ENCODE data around the gene TRIM9.

TRIM9 gene

DNA sequence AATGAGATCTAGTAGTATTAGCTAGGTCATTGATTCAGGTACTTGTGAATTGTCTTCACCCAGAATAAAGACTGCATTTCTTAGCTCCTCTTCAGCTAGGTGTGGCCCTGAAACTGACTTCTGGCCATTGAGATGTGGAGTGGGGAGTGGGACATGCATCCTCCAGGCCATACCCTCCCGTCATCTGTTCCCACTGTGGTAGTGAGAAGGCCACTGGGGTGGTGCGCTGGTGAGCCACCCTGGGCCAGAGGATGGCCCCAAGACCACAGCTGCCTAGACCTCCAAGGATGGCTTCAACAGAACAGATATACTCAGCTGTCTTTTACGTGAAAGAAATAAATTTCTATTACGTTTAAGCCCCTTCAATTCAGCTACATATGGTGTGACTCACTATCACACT lies 36.5 kb downstream of the TRIM9 start:
- DNase-seq (ENCODE audit: low read depth), result no peak

GRCh38 chr14:51056421-51056820 lies 38.5 kb downstream of the TRIM9 start:
- no peak for DNase-seq (ENCODE audit: low read depth)

- no peak for DNase-seq (ENCODE audit: low read depth)
Measured at GRCh38 chr14:51053157-51053556, 41.7 kb downstream of the TRIM9 start.

- DNase-seq (ENCODE audit: low read depth), result no peak
Measured at GRCh38 chr14:51044961-51045360, 49.9 kb downstream of the TRIM9 start.

GRCh38 chr14:51041883-51042282 lies 53.0 kb downstream of the TRIM9 start:
- DNase-seq (ENCODE audit: low read depth), result no peak

- DNase-seq (ENCODE audit: low read depth), result no peak
Measured at GRCh38 chr14:51041108-51041531, 53.8 kb downstream of the TRIM9 start.

- DNase-seq (ENCODE audit: low read depth), result no peak
Measured at GRCh38 chr14:51039252-51039651, 55.7 kb downstream of the TRIM9 start.

DNA sequence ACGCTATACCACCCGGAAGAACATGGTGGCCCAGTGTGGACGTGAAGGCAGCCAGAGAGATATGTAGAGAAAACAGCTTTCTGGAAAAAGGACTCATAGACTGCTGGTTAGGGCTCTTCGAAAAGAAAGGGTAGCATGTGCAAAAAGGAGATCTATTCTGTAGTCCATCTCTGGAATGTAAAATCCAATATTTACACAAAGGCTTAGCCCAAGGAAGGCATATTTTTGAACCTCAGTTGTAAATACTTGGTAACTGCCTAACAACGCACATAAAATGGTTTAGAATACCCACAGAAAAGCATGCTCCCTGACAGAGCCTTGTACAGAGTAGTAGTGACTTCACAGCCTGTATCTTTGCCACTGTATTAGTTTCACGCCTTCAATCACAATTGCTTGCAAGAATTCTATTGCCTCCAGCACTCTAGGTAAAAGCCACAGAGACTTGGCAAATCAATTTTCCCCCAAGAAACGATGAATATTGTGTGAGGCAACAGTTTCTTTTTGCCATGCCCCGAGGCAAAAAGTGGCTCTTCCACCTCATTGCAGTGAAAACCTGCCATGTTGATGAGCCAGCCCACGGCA lies 59.2 kb downstream of the TRIM9 start:
- no peak for DNase-seq (ENCODE audit: low read depth)

- DNase-seq (ENCODE audit: low read depth), result no peak
Measured at GRCh38 chr14:51028851-51029754, 65.8 kb downstream of the TRIM9 start.

DNA sequence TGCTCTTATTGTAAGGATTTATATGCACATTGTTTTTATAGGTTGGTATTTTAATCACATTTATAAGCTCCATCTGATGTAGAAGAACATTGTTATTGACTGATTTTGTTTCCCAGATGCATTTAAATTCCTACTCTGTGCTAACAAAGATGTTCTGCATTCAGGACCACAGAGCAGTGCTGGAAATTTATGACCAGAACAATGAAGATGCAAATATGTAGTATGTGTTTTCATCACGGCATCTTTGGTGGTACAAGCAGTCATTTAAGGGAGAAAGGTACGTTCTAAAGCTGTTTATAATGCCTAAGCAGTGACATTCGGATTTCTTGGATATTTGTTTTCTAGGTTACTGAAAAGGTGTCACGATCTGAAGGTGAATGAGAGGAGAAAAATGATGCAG lies 66.5 kb downstream of the TRIM9 start:
- DNase-seq (ENCODE audit: low read depth), result no peak

GRCh38 chr14:51024377-51024776 lies 70.5 kb downstream of the TRIM9 start:
- DNase-seq (ENCODE audit: low read depth), result no peak

GRCh38 chr14:51023964-51024363 lies 70.9 kb downstream of the TRIM9 start:
- no peak for DNase-seq (ENCODE audit: low read depth)

DNA sequence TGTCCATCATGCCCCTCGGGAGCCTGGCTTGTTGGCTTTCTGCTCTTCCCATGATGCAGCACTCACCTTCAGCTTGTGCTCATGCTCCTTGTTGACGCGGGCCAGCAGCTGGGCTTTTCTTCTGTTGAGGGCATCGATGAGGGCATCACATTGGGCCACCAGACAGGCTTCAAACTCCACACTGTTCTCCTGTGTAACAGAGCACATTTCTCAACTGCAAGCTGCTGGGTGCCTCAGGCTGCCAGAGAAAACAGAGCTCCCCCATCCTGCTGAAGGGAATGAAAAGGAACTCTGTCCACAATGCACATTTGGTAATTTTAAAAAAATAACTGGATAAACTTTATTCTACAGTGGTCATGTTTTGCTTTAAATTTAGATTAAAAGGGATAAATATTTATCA lies 72.1 kb downstream of the TRIM9 start:
- no peak for DNase-seq (ENCODE audit: low read depth)

DNA sequence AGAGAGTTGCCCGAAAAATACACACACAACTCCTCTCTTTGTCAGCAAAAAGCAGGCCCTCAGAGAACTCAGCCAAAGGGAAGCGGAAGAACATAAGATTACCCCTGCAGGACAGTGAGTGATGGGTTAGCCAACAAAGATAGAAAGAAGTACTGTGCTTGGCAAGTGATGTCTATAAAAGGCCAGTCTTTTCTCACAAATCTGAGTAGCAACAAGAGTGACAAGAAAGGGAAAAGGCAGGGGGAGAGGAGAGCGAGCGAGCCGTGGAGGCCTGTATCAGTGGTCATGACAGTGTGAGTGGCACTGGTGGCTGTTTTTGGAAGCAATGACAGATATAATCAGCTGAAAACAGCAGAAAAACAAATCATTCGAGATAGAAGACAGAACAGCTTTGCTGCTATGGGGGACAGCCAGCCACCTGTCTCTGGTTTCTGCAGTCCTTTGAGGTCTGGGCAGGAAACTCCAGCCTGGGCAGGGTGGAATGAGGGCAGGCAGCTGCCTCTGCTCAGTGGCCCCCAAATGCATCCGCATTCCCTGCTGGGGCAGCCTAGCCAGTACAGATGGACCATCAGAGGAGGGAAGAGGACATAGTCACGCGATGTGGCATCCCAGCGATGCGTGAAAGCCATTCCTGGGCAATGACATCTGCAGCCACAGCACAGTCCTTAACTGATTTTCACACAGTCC lies 74.7 kb downstream of the TRIM9 start:
- DNase-seq (ENCODE audit: low read depth), result no peak

DNA sequence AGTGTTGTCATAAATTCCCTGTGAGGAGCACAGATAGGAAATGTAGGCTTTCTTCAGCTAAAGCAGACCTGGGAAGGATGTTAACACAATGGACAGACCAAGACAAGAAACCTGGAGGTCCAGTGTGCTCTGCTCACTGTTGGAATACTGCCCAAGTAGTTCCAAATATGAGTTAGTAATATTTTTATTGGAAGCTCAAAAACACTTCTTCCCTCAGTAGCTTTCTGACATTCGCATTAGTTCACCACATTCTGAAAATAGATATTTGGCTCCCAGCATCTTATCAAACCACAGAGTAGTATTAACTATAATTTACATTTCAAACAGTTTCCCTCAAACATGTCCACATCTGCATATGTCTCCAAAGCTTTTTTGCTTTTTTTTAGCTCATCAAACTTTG lies 75.8 kb downstream of the TRIM9 start:
- no peak for DNase-seq (ENCODE audit: low read depth)

DNA sequence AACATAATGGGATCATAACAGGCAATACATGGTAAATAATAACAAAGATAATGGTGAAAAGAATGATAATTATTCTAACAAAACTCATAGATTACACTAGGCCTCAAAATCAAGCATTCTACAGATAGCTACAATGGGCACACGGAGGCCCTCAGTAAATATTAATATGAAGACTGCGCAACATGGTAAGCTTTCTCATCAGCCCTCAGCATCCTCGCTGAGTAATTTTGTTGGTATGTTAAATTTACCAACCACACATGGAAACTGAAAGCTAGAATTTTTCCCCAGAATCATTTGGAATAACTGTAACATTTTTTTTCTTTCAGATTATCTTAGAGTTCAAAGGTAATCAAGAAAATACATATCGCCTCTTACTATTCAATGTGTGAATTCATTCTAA lies 76.4 kb downstream of the TRIM9 start:
- no peak for DNase-seq (ENCODE audit: low read depth)

- DNase-seq (ENCODE audit: low read depth), result no peak
Measured at GRCh38 chr14:51014625-51015024, 80.3 kb downstream of the TRIM9 start.

- DNase-seq (ENCODE audit: low read depth), result no peak
Measured at GRCh38 chr14:51014086-51014485, 80.8 kb downstream of the TRIM9 start.

DNA sequence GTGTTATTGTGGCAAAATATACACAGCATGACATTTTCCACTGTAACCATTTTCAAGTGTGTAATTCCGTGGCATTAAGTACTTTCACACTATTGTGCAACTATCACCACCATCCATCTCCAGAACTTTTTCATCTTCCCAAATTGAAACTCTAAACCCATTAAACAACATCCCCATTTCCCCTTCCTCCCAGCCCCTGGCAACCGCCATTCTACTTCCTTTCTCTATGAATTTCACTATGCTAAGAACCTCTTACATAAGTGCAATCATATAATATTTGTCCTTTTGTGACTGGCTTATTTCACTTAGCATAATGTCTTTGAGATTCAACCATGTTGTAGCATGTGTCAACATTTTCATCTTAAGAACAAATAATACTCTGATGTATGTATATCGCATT lies 82.8 kb downstream of the TRIM9 start:
- DNase-seq (ENCODE audit: low read depth), result no peak

GRCh38 chr14:51008446-51008845 lies 86.5 kb downstream of the TRIM9 start:
- no peak for DNase-seq (ENCODE audit: low read depth)

- DNase-seq (ENCODE audit: low read depth), result no peak
Measured at GRCh38 chr14:51006781-51007211, 88.1 kb downstream of the TRIM9 start.

DNA sequence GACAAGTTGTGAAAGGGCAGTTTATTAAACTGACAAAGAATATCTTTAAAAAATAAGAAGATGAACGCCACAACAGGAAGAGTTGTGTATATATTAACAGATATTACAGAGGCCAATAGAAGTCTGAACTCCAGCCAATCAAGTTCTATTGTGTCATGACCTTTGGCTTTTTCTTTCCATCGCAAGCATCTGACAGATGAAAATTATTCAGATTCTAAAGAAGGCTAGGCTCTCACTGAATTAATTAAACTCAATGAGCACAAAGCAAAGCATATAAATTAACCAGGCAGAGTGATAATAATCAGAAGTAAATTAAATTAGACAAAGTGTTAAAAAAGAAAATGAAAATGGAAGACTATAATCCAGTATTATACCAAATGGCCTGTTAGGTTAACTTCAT lies 88.6 kb downstream of the TRIM9 start:
- DNase-seq (ENCODE audit: low read depth), result no peak
